ENCODE measurements around the gene COQ4.

The COQ4 gene

DNA sequence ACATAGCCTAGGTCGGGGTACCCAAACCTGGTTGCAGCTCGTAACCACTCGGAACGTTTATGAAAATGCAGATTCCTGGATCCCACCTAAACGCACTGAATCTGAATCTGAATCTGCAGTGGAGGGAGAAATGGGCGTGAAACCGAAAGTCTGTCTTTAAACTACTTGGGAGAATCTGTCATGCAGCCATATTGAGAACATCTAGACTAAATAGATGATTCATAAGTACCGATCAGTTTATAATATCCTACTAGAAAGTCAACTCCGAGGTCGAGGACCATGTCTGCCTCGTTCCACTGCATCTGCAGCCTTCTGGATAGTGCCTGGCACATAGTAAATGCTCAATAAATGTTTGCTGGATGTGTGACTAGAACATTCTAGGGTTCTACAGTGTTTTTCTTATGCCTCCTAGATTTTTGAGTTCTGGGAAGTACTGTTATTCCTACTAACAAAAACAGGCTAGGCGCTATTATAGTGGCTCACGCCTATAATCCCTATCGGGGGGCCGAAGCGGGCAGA is 632 bp downstream of the COQ4 start:
- Histone ChIP-seq H4K5ac (ENCODE audit: low read length) (no peak overlapping the region), H3K4ac (ENCODE audit: low read depth, low read length) (peak overlapping the region; percentile 19), H3K4me1 (ENCODE audit: control insufficient read depth, low read depth, low read length) (peaks cover 3% of the 10 kb centered on the region), H3K56ac (ENCODE audit: low read length) (peak overlapping the region; percentile 99), H3K27me3 (ENCODE audit: insufficient read depth, low read length, poor library complexity) (no peaks in the 10 kb centered on the region), H3K79me2 (ENCODE audit: control insufficient read depth, insufficient read depth, low read length) (peaks cover 15% of the 10 kb centered on the region), H3K4me3 (ENCODE audit: low read length) (peak overlapping the region; percentile 94), H3K23ac (ENCODE audit: low read length) (no peak overlapping the region), H3K18ac (ENCODE audit: low read length) (no peak overlapping the region), H3K36me3 (ENCODE audit: control insufficient read depth, insufficient read depth, low read length) (peaks cover 9% of the 10 kb centered on the region), H3K4me2 (ENCODE audit: low read length) (peak overlapping the region; percentile 85), H3K9ac (ENCODE audit: low read length) (peak overlapping the region; percentile 99), H3K79me1 (ENCODE audit: low read length) (peaks cover 10% of the 10 kb centered on the region), H2BK5ac (ENCODE audit: low read length) (no peak overlapping the region), H2AK5ac (ENCODE audit: low read length) (no peak overlapping the region), H4K8ac (ENCODE audit: low read depth, low read length) (no peak overlapping the region), H3K27ac (ENCODE audit: low read depth, low read length) (no peak overlapping the region), H2BK120ac (ENCODE audit: low read depth, low read length) (no peak overlapping the region), H2BK15ac (replicated peaks; ENCODE audit: low read depth) (no peak overlapping the region)
- no peak for DNase-seq
- no CpG with 5 or more reads among the region's 16 CpGs for WGBS (ENCODE audit: extremely low coverage, insufficient coverage, low lambda C conversion rate)

GRCh38 chr9:128323791-128324190 is 1.2 kb downstream of the COQ4 start:
- Histone ChIP-seq H3K27ac (ENCODE audit: low read depth, low read length) (no peak overlapping the region), H3K4me3 (ENCODE audit: low read length) (no peak overlapping the region), H4K5ac (ENCODE audit: low read length) (no peak overlapping the region), H3K4me1 (ENCODE audit: control insufficient read depth, low read depth, low read length) (peaks cover 3% of the 10 kb centered on the region), H3K79me2 (ENCODE audit: control insufficient read depth, insufficient read depth, low read length) (peaks cover 15% of the 10 kb centered on the region), H3K23ac (ENCODE audit: low read length) (no peak overlapping the region), H3K56ac (ENCODE audit: low read length) (peak overlapping the region; percentile 27), H2BK5ac (ENCODE audit: low read length) (no peak overlapping the region), H3K36me3 (ENCODE audit: control insufficient read depth, insufficient read depth, low read length) (peaks cover 10% of the 10 kb centered on the region), H2BK120ac (ENCODE audit: low read depth, low read length) (no peak overlapping the region), H4K8ac (ENCODE audit: low read depth, low read length) (no peak overlapping the region), H2AK5ac (ENCODE audit: low read length) (no peak overlapping the region), H3K4ac (ENCODE audit: low read depth, low read length) (no peak overlapping the region), H3K4me2 (ENCODE audit: low read length) (peak overlapping the region; percentile 85), H3K79me1 (ENCODE audit: low read length) (peaks cover 10% of the 10 kb centered on the region), H3K18ac (ENCODE audit: low read length) (no peak overlapping the region), H3K9ac (ENCODE audit: low read length) (peak overlapping the region; percentile 99), H2BK15ac (replicated peaks; ENCODE audit: low read depth) (no peak overlapping the region), H3K27me3 (ENCODE audit: insufficient read depth, low read length, poor library complexity) (no peaks in the 10 kb centered on the region)
- WGBS (ENCODE audit: extremely low coverage, insufficient coverage, low lambda C conversion rate) = no CpG with 5 or more reads among the region's 12 CpGs
- no peak for DNase-seq

- Histone ChIP-seq H4K5ac (ENCODE audit: low read length) (no peak overlapping the region), H3K9ac (ENCODE audit: low read length) (no peak overlapping the region), H3K27ac (ENCODE audit: low read depth, low read length) (no peak overlapping the region), H3K4me1 (ENCODE audit: control insufficient read depth, low read depth, low read length) (peaks cover 3% of the 10 kb centered on the region), H3K79me2 (ENCODE audit: control insufficient read depth, insufficient read depth, low read length) (peaks cover 15% of the 10 kb centered on the region), H3K56ac (ENCODE audit: low read length) (no peak overlapping the region), H3K27me3 (ENCODE audit: insufficient read depth, low read length, poor library complexity) (no peaks in the 10 kb centered on the region), H4K8ac (ENCODE audit: low read depth, low read length) (no peak overlapping the region), H3K4me3 (ENCODE audit: low read length) (no peak overlapping the region), H2AK5ac (ENCODE audit: low read length) (no peak overlapping the region), H2BK5ac (ENCODE audit: low read length) (no peak overlapping the region), H2BK120ac (ENCODE audit: low read depth, low read length) (no peak overlapping the region), H3K79me1 (ENCODE audit: low read length) (peaks cover 10% of the 10 kb centered on the region), H3K36me3 (ENCODE audit: control insufficient read depth, insufficient read depth, low read length) (peaks cover 10% of the 10 kb centered on the region), H3K18ac (ENCODE audit: low read length) (no peak overlapping the region), H3K23ac (ENCODE audit: low read length) (no peak overlapping the region), H3K4ac (ENCODE audit: low read depth, low read length) (no peak overlapping the region), H2BK15ac (replicated peaks; ENCODE audit: low read depth) (no peak overlapping the region), H3K4me2 (ENCODE audit: low read length) (no peak overlapping the region)
- DNase-seq = no peak
- no CpG with 5 or more reads among the region's 1 CpG for WGBS (ENCODE audit: extremely low coverage, insufficient coverage, low lambda C conversion rate)
These were observed 1.8 kb downstream of the COQ4 start for GRCh38 chr9:128324401-128324800.

GRCh38 chr9:128325629-128326028 is 3.0 kb downstream of the COQ4 start:
- no peak overlapping the region for H2BK15ac ChIP-seq (replicated peaks; ENCODE audit: low read depth)
- no peak overlapping the region for H3K9ac ChIP-seq (ENCODE audit: low read length)
- no peak for DNase-seq
- H2BK120ac ChIP-seq (ENCODE audit: low read depth, low read length) = no peak overlapping the region
- peaks cover 10% of the 10 kb centered on the region for H3K36me3 ChIP-seq (ENCODE audit: control insufficient read depth, insufficient read depth, low read length)
- H3K4me2 ChIP-seq (ENCODE audit: low read length) = no peak overlapping the region
- H4K8ac ChIP-seq (ENCODE audit: low read depth, low read length) = no peak overlapping the region
- H3K4me3 ChIP-seq (ENCODE audit: low read length) = no peak overlapping the region
- no peak overlapping the region for H2BK5ac ChIP-seq (ENCODE audit: low read length)
- H3K27ac ChIP-seq (ENCODE audit: low read depth, low read length) = no peak overlapping the region
- no CpG with 5 or more reads among the region's 13 CpGs for WGBS (ENCODE audit: extremely low coverage, insufficient coverage, low lambda C conversion rate)
- H3K4me1 ChIP-seq (ENCODE audit: control insufficient read depth, low read depth, low read length) = peaks cover 3% of the 10 kb centered on the region
- no peak overlapping the region for H3K56ac ChIP-seq (ENCODE audit: low read length)
- H2AK5ac ChIP-seq (ENCODE audit: low read length) = no peak overlapping the region
- no peak overlapping the region for H4K5ac ChIP-seq (ENCODE audit: low read length)
- no peak overlapping the region for H3K4ac ChIP-seq (ENCODE audit: low read depth, low read length)
- H3K79me2 ChIP-seq (ENCODE audit: control insufficient read depth, insufficient read depth, low read length) = peaks cover 15% of the 10 kb centered on the region
- peaks cover 10% of the 10 kb centered on the region for H3K79me1 ChIP-seq (ENCODE audit: low read length)
- no peak overlapping the region for H3K23ac ChIP-seq (ENCODE audit: low read length)
- no peaks in the 10 kb centered on the region for H3K27me3 ChIP-seq (ENCODE audit: insufficient read depth, low read length, poor library complexity)
- H3K18ac ChIP-seq (ENCODE audit: low read length) = no peak overlapping the region

DNA sequence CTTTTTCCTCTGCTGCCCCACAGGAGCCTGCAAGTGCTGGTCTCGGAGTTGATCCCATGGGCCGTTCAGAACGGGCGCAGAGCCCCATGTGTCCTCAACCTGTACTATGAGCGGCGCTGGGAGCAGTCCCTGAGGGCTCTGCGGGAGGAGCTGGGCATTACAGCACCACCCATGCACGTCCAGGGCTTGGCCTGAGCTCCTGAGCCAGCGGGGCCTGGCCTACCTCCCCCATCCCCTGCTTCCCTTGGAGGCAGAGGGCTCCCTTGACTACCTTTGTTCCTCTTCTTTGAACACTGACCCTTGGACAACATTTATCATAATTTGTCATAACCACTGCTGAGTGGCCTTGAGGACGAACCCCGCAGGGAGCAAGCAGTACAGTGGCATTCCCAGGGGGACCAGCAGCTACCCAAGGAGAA is 10.8 kb downstream of the COQ4 start:
- H3K27ac ChIP-seq (ENCODE audit: low read depth, low read length) = no peak overlapping the region
- no peak overlapping the region for H2AK5ac ChIP-seq (ENCODE audit: low read length)
- H3K9ac ChIP-seq (ENCODE audit: low read length) = no peak overlapping the region
- no peak overlapping the region for H4K5ac ChIP-seq (ENCODE audit: low read length)
- H3K18ac ChIP-seq (ENCODE audit: low read length) = no peak overlapping the region
- no peak overlapping the region for H3K23ac ChIP-seq (ENCODE audit: low read length)
- H3K79me2 ChIP-seq (ENCODE audit: control insufficient read depth, insufficient read depth, low read length) = no peaks in the 10 kb centered on the region
- no peak overlapping the region for H2BK15ac ChIP-seq (replicated peaks; ENCODE audit: low read depth)
- no peaks in the 10 kb centered on the region for H3K4me1 ChIP-seq (ENCODE audit: control insufficient read depth, low read depth, low read length)
- no peak overlapping the region for H3K4ac ChIP-seq (ENCODE audit: low read depth, low read length)
- DNase-seq = no peak
- H3K27me3 ChIP-seq (ENCODE audit: insufficient read depth, low read length, poor library complexity) = no peaks in the 10 kb centered on the region
- WGBS (ENCODE audit: extremely low coverage, insufficient coverage, low lambda C conversion rate) = no CpG with 5 or more reads among the region's 11 CpGs
- no peak overlapping the region for H2BK120ac ChIP-seq (ENCODE audit: low read depth, low read length)
- no peaks in the 10 kb centered on the region for H3K79me1 ChIP-seq (ENCODE audit: low read length)
- H3K4me2 ChIP-seq (ENCODE audit: low read length) = no peak overlapping the region
- H3K56ac ChIP-seq (ENCODE audit: low read length) = no peak overlapping the region
- H2BK5ac ChIP-seq (ENCODE audit: low read length) = no peak overlapping the region
- H3K36me3 ChIP-seq (ENCODE audit: control insufficient read depth, insufficient read depth, low read length) = peaks cover 2% of the 10 kb centered on the region
- no peak overlapping the region for H3K4me3 ChIP-seq (ENCODE audit: low read length)
- H4K8ac ChIP-seq (ENCODE audit: low read depth, low read length) = no peak overlapping the region

DNA sequence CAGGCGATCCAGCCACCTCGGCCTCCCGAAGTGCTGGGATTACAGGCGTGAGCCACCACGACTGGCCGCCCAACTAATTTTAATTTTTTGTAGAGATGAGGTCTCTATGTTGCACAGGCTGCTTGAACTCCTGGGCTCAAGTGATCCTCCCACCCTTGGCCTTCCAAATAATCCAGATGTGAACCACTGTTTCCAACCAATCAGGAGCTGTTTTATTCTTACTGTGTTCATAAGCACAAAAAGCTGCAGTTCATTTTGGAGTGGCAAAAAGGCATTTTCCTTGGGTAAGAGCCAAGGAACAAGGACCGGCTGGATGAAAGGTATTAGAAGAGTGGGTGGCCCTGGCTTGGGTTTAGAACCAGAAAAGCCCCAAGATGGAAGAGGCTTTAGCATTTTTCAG is 12.5 kb downstream of the COQ4 start:
- Histone ChIP-seq H4K5ac (ENCODE audit: low read length) (no peak overlapping the region), H3K56ac (ENCODE audit: low read length) (no peak overlapping the region)

More for the DNA sequence above, 12.5 kb downstream of the COQ4 start:
- H3K23ac ChIP-seq (ENCODE audit: low read length) = no peak overlapping the region
- WGBS (ENCODE audit: extremely low coverage, insufficient coverage, low lambda C conversion rate) = no CpG with 5 or more reads among the region's 7 CpGs
- no peaks in the 10 kb centered on the region for H3K79me1 ChIP-seq (ENCODE audit: low read length)
- no peak overlapping the region for H3K27ac ChIP-seq (ENCODE audit: low read depth, low read length)
- no peaks in the 10 kb centered on the region for H3K27me3 ChIP-seq (ENCODE audit: insufficient read depth, low read length, poor library complexity)
- H3K36me3 ChIP-seq (ENCODE audit: control insufficient read depth, insufficient read depth, low read length) = peaks cover 2% of the 10 kb centered on the region
- no peak overlapping the region for H2AK5ac ChIP-seq (ENCODE audit: low read length)
- no peaks in the 10 kb centered on the region for H3K4me1 ChIP-seq (ENCODE audit: control insufficient read depth, low read depth, low read length)
- H2BK5ac ChIP-seq (ENCODE audit: low read length) = no peak overlapping the region
- H3K4me2 ChIP-seq (ENCODE audit: low read length) = no peak overlapping the region
- no peak overlapping the region for H3K9ac ChIP-seq (ENCODE audit: low read length)
- no peak overlapping the region for H3K4ac ChIP-seq (ENCODE audit: low read depth, low read length)
- no peak overlapping the region for H2BK15ac ChIP-seq (replicated peaks; ENCODE audit: low read depth)
- DNase-seq = no peak
- H3K4me3 ChIP-seq (ENCODE audit: low read length) = no peak overlapping the region
- H4K8ac ChIP-seq (ENCODE audit: low read depth, low read length) = no peak overlapping the region
- no peaks in the 10 kb centered on the region for H3K79me2 ChIP-seq (ENCODE audit: control insufficient read depth, insufficient read depth, low read length)
- H2BK120ac ChIP-seq (ENCODE audit: low read depth, low read length) = no peak overlapping the region
- H3K18ac ChIP-seq (ENCODE audit: low read length) = no peak overlapping the region

Data from mesendoderm (in vitro differentiated cells).